HepG2 (cell line): Measurements from ENCODE around the gene PLEKHG2. TPM values are rescaled to one million over a fixed set of nuclear protein-coding genes. Genes with fewer than 3 reads are reported as not detected.

Experiments
- ATAC-seq: fragments of 200-7000 bp; cut with Tn5 transposase; 3 replicates; pipeline ENCODE4 v1.9.1; 2020; ENCODE audit warnings: mild to moderate bottlenecking, moderate library complexity
- BruUV-seq: library from RNA; stranded (reverse); fragments of 400-500 nt; replicated peaks from 2 replicates; lab custom pipeline; 2021; lab: Mats Ljungman, UMichigan
- CTCF ChIA-PET: fragments of 300-600 bp; formaldehyde crosslinking; extraction: SDS; loops from one replicate; lab custom pipeline; 2021; ENCODE audit warnings: low total read pairs, inconsistent platforms, low intra/inter-chr PET ratio; lab: Yijun Ruan, JAX
- POLR2A ChIA-PET: fragments of 350-600 bp; sonication (Branson Sonifier 250); formaldehyde crosslinking; loops from one replicate; lab custom pipeline; 2020; ENCODE audit warnings: antibody characterized with exemption, inconsistent platforms; lab: Yijun Ruan, JAX
- DNase-seq: peaks from one replicate; pipeline ENCODE4 v3.0.0-alpha.2; 2015; ENCODE audit warnings: low spot score
- FAIRE-seq: peaks from 3 replicates; lab custom pipeline; 2011; peaks lifted over from hg19 to GRCh38; lab: Jason Lieb, UNC
- H2AFZ ChIP-seq: one replicate; pipeline ENCODE4 v1.6.1; 2011; ENCODE audit warnings: low read length, inconsistent platforms
- H3K27ac ChIP-seq: fragments of 300-600 bp; 3 replicates; pipeline ENCODE4 v1.8.0; 2011; ENCODE audit warnings: mixed run types, mild to moderate bottlenecking, mixed read lengths, low read length, inconsistent platforms; ENCODE audit not compliant: insufficient read depth; ENCODE audit errors: extremely low read length
- H3K27me3 ChIP-seq, 2 experiments: fragments of 200-600 bp in 1 of 2; 2 replicates in 1 of 2; 3 replicates in 1 of 2; pipeline versions ENCODE4 v1.6.0 to v1.8.0; 2011; ENCODE audit warnings: low read length in 2 of 2, mild to moderate bottlenecking in 2 of 2, moderate library complexity in 2 of 2, inconsistent platforms in 1 of 2; ENCODE audit not compliant: insufficient read depth in 2 of 2, control insufficient read depth in 1 of 2
- H3K36me3 ChIP-seq, 2 experiments: fragments of 200-600 bp in 1 of 2; replicated peaks in 1 of 2; 2 replicates in 1 of 2; 3 replicates in 1 of 2; pipeline versions ENCODE4 v1.5.1 to v1.8.0; 2011; ENCODE audit warnings: low read length in 2 of 2, inconsistent platforms in 1 of 2; ENCODE audit not compliant: insufficient read depth in 2 of 2, control insufficient read depth in 1 of 2
- H3K4me1 ChIP-seq: 2 replicates; pipeline ENCODE4 v1.5.1; 2012; ENCODE audit warnings: low read length, inconsistent platforms; ENCODE audit not compliant: insufficient read depth
- H3K4me2 ChIP-seq: 2 replicates; pipeline ENCODE4 v1.6.0; 2011; ENCODE audit warnings: low read depth, low read length, inconsistent platforms
- H3K4me3 ChIP-seq, 3 experiments: fragments of 200-600 bp in 1 of 3; sonication (generic), shearing (Covaris generic) in 1 of 3; replicated peaks in 1 of 3; 2 replicates each; pipeline ENCODE4 v1.5.1; 2011 to 2016; ENCODE audit warnings: low read length in 3 of 3, inconsistent platforms in 2 of 3, low read depth in 2 of 3, mild to moderate bottlenecking in 2 of 3, control low read depth in 1 of 3, mixed read lengths in 1 of 3; ENCODE audit not compliant: insufficient read depth in 1 of 3
- H3K79me2 ChIP-seq: one replicate; pipeline ENCODE4 v1.6.1; 2011; ENCODE audit warnings: low read length, inconsistent platforms; ENCODE audit not compliant: insufficient read depth
- H3K9ac ChIP-seq: 2 replicates; pipeline ENCODE4 v1.6.0; 2011; ENCODE audit warnings: mild to moderate bottlenecking, low read depth, low read length, inconsistent platforms; ENCODE audit not compliant: insufficient read depth
- H3K9me3 ChIP-seq: 2 replicates; pipeline ENCODE4 v1.5.1; 2012; ENCODE audit warnings: mild to moderate bottlenecking, low read length
- H4K20me1 ChIP-seq: 2 replicates; pipeline ENCODE4 v1.6.0; 2011; ENCODE audit warnings: inconsistent platforms, mild to moderate bottlenecking, low read length, moderate library complexity; ENCODE audit not compliant: insufficient read depth
- CHCHD3 ChIP-seq: sonication (generic); formaldehyde crosslinking; IDR thresholded peaks from 2 replicates; pipeline ENCODE4 v1.8.0; 2022; ENCODE audit warnings: mild to moderate bottlenecking, missing genetic modification reagents, moderate library complexity
- FOXA3 ChIP-seq: IDR thresholded peaks from 2 replicates; pipeline ENCODE4 v1.6.1; 2016; ENCODE audit warnings: missing genetic modification reagents, missing compliant biosample characterization
- POGK ChIP-seq: sonication (generic); formaldehyde crosslinking; conservative IDR thresholded peaks from 2 replicates; pipeline ENCODE4 v1.8.0; 2022; ENCODE audit warnings: mild to moderate bottlenecking, moderate library complexity, missing genetic modification reagents
- RXRA ChIP-seq: sonication (generic); formaldehyde crosslinking; IDR thresholded peaks from 2 replicates; pipeline ENCODE4 v1.5.1; 2020; ENCODE audit warnings: missing genetic modification reagents
- TARDBP ChIP-seq: sonication (generic); formaldehyde crosslinking; IDR thresholded peaks from 2 replicates; pipeline ENCODE4 v1.8.0; 2022; ENCODE audit warnings: mild to moderate bottlenecking, missing genetic modification reagents
- ZBTB20 ChIP-seq: sonication (generic); formaldehyde crosslinking; IDR thresholded peaks from 2 replicates; pipeline ENCODE4 v1.8.1; 2023; ENCODE audit warnings: missing genetic modification reagents, low read depth, mild to moderate bottlenecking, borderline replicate concordance
- ZNF337 ChIP-seq: sonication (generic); formaldehyde crosslinking; IDR thresholded peaks from 2 replicates; pipeline ENCODE4 v1.5.1; 2020; ENCODE audit warnings: missing genetic modification reagents, low read depth, mild to moderate bottlenecking, borderline replicate concordance
- ZNF468 ChIP-seq: sonication (generic); formaldehyde crosslinking; IDR thresholded peaks from 2 replicates; pipeline ENCODE4 v1.8.0; 2022; ENCODE audit warnings: mild to moderate bottlenecking, moderate library complexity, missing genetic modification reagents
- ZNF563 ChIP-seq: sonication (generic); formaldehyde crosslinking; IDR thresholded peaks from 2 replicates; pipeline ENCODE4 v1.8.0; 2022; ENCODE audit warnings: mild to moderate bottlenecking, moderate library complexity, missing genetic modification reagents
- WGBS: methylation state at CpG from one replicate; pipeline ENCODE4 v1.1.6; 2017; ENCODE audit warnings: low lambda C conversion rate; 5-methylcytosine and 5-hydroxymethylcytosine counted together
- in situ Hi-C: cut with HindIII; loops from 2 replicates; pipeline ENCODE4 v1.10.0; 2017; ENCODE audit warnings: low pct_unique_long_range_greater_than_20kb; ENCODE audit not compliant: extremely low pct_ligation_motif_present
- intact Hi-C: fragments of 100-400 bp; cut with micrococcal nuclease; formaldehyde crosslinking; loops from one replicate; pipeline ENCODE4 v1.10.0; 2022; ENCODE audit not compliant: unreplicated experiment
- polyA plus RNA-seq, 8 experiments: library from polyadenylated mRNA; depleted of rRNA in 3 of 8; stranded (reverse) in 7 of 8; unstranded in 1 of 8; fragments of >200 nt; fragmentation: Illumina TruSeq in 4 of 8; extraction: Trizol in 4 of 8; gene quantifications; 2 replicates each; pipeline versions ENCODE4 v1.2.1 to v1.2.3, GENCODE V29; 2011 to 2016; ENCODE audit warnings: low read depth in 4 of 8, missing spikeins in 1 of 8, mixed read lengths in 1 of 8; ENCODE audit not compliant: insufficient read depth in 1 of 8
- total RNA-seq, 5 experiments: library from RNA; depleted of rRNA; stranded (reverse); fragments of >200 nt; fragmentation: Illumina TruSeq; extraction: Trizol; gene quantifications; 2 replicates each; pipeline ENCODE4 v1.2.3, GENCODE V29; 2016; ENCODE audit warnings: low read depth in 1 of 5

PLEKHG2 gene
- total and polyA plus RNA-seq, 2 of the 13 experiments (the other 11 are each of a cell fraction or from before 2014, with no cell fraction given), result 3.6 to 6.8 TPM

DNA sequence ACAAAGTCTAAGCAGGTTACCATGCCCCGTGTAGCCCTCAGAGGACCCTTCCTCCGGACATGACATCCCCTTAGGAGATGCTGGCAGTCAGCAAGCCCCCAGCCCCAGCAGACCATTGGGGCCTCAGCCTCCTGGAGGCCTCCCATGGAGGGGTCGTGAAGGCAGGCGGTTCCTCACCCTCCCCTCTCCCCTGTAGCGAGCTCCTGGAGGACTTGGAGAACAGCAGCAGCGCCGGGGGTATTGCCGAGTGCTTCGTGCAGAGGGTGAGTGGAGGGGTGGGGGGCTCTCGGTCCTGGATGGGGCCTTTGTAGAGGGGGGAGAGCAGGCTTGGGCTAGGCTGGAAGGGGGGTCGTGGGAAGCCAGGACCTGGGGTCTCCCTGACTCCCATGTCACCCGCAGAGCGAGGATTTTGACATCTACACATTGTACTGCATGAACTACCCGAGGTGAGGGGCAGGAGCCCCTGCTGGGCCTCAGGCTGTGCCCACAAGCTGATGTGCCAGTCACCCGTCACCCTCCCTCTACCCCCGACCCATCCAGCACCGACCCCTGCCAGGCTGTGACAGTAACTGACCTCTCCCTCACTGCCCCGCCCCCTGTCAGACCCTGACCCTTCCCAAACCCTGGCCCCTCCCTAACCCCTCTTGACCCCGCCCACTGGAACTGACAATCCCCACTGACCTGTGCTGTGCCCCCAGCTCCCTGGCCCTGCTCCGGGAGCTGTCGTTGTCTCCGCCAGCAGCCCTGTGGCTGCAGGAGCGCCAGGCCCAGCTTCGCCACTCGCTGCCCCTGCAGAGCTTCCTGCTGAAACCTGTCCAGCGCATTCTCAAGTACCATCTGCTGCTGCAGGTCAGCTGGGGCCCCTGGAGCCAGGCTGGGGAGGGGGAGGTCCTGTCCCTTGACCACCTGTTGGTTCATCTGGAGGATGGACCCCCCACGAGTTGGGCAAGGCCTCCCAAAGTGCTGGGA is 4.0 kb downstream of the PLEKHG2 start:
- in situ Hi-C loops, result no loop called here
- H3K4me2 ChIP-seq, result no peak overlapping the region
- no peaks in the 10 kb centered on the region for H4K20me1 ChIP-seq
- 89% methylated on average over 19 of the region's 27 CpGs for WGBS
- ChIA-PET POLR2A (interaction anchor here (2.1 to 4.2 kb wide), 2 partner anchors 12 to 19 kb away, joined by 13 to 31 read pairs; partner anchors contain the start of gene RPS16), CTCF (no interaction called here)
- no peak overlapping the region for H3K9ac ChIP-seq
- no peaks in the 10 kb centered on the region for H3K9me3 ChIP-seq
- DNase-seq, result no peak
- H3K27ac ChIP-seq, result no peak overlapping the region
- no peak overlapping the region for H3K4me3 ChIP-seq
- H3K79me2 ChIP-seq, result peaks cover 6% of the 10 kb centered on the region
- ATAC-seq, result no peak
- H2AFZ ChIP-seq, result no peak overlapping the region
- H3K27me3 ChIP-seq, result no peaks in the 10 kb centered on the region
- no TSS peak for BruUV-seq
- TF ChIP-seq ZNF337 (CRISPR knock-in tag) (no peak), FOXA3 (CRISPR knock-in tag) (no peak), ZNF563 (no peak), CHCHD3 (CRISPR knock-in tag) (no peak)
- peaks cover 4 to 10% of the 10 kb centered on the region in 2 experiments; a peak in 4 of 5 replicates for H3K36me3 ChIP-seq
- H3K4me1 ChIP-seq, result peaks cover 34% of the 10 kb centered on the region
- FAIRE-seq, result no peak
- intact Hi-C loops, result loop anchor here (10.0 kb wide), 1 partner anchor 118 kb away; the partner anchor contains the start of gene EID2B

DNA sequence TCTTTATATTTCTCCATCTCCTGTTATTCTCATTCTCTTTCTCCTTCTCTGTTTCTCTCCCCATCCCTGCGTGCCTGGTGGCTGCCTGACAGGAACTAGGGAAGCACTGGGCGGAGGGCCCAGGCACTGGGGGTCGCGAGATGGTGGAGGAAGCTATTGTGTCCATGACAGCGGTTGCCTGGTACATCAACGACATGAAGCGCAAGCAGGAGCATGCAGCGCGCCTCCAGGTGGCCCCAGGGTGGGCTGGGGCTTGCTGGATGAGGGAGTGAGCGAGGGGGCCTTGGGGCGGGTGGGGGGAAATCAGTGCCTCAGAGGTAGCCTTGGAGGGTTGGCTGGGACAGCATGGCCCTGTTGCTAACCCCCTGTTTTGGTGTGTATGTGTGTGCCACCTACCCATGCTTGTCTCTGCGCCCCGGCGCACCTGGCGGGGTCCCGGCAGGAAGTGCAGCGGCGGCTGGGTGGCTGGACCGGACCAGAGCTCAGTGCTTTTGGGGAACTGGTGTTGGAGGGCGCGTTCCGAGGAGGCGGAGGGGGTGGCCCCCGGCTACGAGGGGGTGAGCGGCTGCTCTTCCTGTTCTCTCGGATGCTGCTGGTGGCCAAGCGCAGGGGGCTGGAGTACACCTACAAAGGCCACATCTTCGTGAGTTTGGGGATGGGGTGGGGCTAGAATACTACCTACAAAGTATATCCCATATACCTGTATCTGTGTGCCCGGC is 5.2 kb downstream of the PLEKHG2 start:
- H3K27ac ChIP-seq, result no peak overlapping the region

More for the DNA sequence above, 5.2 kb downstream of the PLEKHG2 start:
- Histone ChIP-seq H4K20me1 (no peaks in the 10 kb centered on the region), H3K27me3 (no peaks in the 10 kb centered on the region), H3K9ac (no peak overlapping the region), H2AFZ (no peak overlapping the region), H3K79me2 (peaks cover 6% of the 10 kb centered on the region), H3K4me3 (no peak overlapping the region), H3K36me3 (peaks cover 4 to 10% of the 10 kb centered on the region in 2 experiments; a peak in 4 of 5 replicates), H3K9me3 (no peaks in the 10 kb centered on the region), H3K4me2 (no peak overlapping the region), H3K4me1 (peaks cover 32% of the 10 kb centered on the region)
- no TSS peak for BruUV-seq
- ChIA-PET CTCF (no interaction called here), POLR2A (interaction anchor here (2.1 to 4.2 kb wide), 2 partner anchors 11 to 18 kb away, joined by 13 to 31 read pairs; partner anchors contain the start of gene RPS16)
- TF ChIP-seq RXRA (CRISPR knock-in tag) (no peak), POGK (CRISPR knock-in tag) (no peak), TARDBP (no peak), ZBTB20 (no peak), ZNF468 (CRISPR knock-in tag) (no peak)
- DNase-seq (no peak), FAIRE-seq (no peak), ATAC-seq (no peak)
- 96% methylated on average over 26 of the region's 30 CpGs for WGBS
- intact Hi-C loops, result loop anchor here (10.0 kb wide), 1 partner anchor 117 kb away; the partner anchor contains the start of gene EID2B
- in situ Hi-C loops, result no loop called here
